Thoracic aorta (tissue), 2 donors: ENCODE data around the gene CARD10. TPM values are rescaled to one million over a fixed set of nuclear protein-coding genes. Genes with fewer than 3 reads are reported as not detected.

ENCODE experiments used
- ATAC-seq: fragments of 150-250 bp; one replicate; pipeline ENCODE4 v1.8.0; 2017; ENCODE audit warnings: low read depth; ENCODE audit not compliant: insufficient number of reproducible peaks, low FRiP score
- DNase-seq: peaks from one replicate; pipeline ENCODE4 v3.0.0-alpha.2; 2020; ENCODE audit warnings: low spot score
- H3K27ac ChIP-seq, 2 donors: fragments of 200-600 bp; sonication (generic); 1 replicate in 1 of 2; 2 replicates in 1 of 2; pipeline ENCODE4 v1.5.1; 2016; ENCODE audit warnings: mild to moderate bottlenecking in 2 of 2, moderate library complexity in 2 of 2
- H3K27me3 ChIP-seq: fragments of 200-600 bp; sonication (generic); replicated peaks from 2 replicates; pipeline ENCODE4 v1.6.0; 2016; ENCODE audit warnings: mild to moderate bottlenecking; ENCODE audit not compliant: insufficient read depth
- H3K36me3 ChIP-seq: fragments of 200-600 bp; sonication (generic); one replicate; pipeline ENCODE4 v1.5.1; 2016
- H3K4me1 ChIP-seq, 2 donors: fragments of 200-600 bp; sonication (generic); 1 replicate in 1 of 2; 2 replicates in 1 of 2; pipeline versions ENCODE4 v1.5.1 to v1.6.0; 2016; ENCODE audit warnings: low read depth in 2 of 2, mild to moderate bottlenecking in 1 of 2; ENCODE audit not compliant: control insufficient read depth in 1 of 2
- H3K4me3 ChIP-seq: fragments of 200-600 bp; sonication (generic); 2 replicates; pipeline ENCODE4 v1.5.1; 2016; ENCODE audit warnings: mild to moderate bottlenecking
- H3K9me3 ChIP-seq: fragments of 200-600 bp; sonication (generic); 2 replicates; pipeline ENCODE4 v1.5.1; 2016
- total RNA-seq, 2 donors: library from RNA; depleted of rRNA; stranded (reverse); fragments of >200 nt; gene quantifications; one replicate each; pipeline versions ENCODE4 v1.1.0 to v1.2.3, GENCODE V29; 2016
- TF ChIP-seq, protein P1 (sequence below): fragments of 200-600 bp; sonication (generic); IDR thresholded peaks from one replicate; pipeline ENCODE4 v1.5.1; 2019; ENCODE audit warnings: antibody characterized with exemption

CARD10 gene
- total RNA-seq, 2 donors from 2014 or later, result 7.2 to 11.0 TPM

DNA sequence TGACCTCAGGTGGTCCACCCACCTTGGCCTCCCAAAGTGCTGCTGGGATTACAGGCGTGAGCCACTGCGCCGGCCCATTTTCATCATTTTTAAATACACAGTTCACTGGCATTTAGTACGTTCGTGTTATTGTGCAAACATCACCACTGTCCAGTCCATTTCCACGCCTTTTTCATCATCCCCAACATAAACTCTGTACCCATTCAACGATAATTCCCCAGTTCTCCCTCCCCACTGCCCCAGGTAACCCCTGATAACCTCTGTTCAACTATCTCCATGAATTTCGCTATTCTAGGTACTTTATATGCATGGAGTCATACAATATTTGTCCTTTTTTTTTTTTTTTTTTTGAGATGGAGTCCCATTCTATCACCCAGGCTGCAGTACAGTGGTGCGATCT, 73.7 kb downstream of the CARD10 start:
- Histone ChIP-seq H3K27me3 (no peaks in the 10 kb centered on the region), H3K9me3 (no peaks in the 10 kb centered on the region), H3K4me3 (no peak overlapping the region), H3K27ac (no peak overlapping the region), H3K36me3 (no peaks in the 10 kb centered on the region), H3K4me1 (no peaks in the 10 kb centered on the region)
- ATAC-seq (no peak), DNase-seq (no peak)
- TF ChIP-seq, protein P1, sequence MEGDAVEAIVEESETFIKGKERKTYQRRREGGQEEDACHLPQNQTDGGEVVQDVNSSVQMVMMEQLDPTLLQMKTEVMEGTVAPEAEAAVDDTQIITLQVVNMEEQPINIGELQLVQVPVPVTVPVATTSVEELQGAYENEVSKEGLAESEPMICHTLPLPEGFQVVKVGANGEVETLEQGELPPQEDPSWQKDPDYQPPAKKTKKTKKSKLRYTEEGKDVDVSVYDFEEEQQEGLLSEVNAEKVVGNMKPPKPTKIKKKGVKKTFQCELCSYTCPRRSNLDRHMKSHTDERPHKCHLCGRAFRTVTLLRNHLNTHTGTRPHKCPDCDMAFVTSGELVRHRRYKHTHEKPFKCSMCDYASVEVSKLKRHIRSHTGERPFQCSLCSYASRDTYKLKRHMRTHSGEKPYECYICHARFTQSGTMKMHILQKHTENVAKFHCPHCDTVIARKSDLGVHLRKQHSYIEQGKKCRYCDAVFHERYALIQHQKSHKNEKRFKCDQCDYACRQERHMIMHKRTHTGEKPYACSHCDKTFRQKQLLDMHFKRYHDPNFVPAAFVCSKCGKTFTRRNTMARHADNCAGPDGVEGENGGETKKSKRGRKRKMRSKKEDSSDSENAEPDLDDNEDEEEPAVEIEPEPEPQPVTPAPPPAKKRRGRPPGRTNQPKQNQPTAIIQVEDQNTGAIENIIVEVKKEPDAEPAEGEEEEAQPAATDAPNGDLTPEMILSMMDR, result no peak

DNA sequence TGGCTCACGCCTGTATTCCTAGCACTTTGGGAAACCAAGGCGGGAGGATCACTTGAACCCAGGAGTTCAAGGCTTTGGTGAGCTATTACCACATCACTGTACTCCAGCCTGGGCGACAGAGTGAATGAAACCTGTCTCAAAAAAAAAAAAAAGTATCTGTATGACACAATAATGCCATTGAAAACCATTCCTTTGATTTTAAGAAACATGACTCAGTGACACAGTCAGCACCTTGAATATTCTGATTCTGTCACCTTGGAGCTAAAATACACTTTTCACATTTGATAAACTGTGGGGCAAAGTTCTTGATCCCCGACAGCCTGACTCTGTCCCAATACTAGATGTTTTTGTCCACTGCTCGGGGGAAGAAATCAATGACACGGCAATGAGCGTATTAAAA, 75.2 kb downstream of the CARD10 start:
- DNase-seq (no peak), ATAC-seq (no peak)
- no peaks in the 10 kb centered on the region for H3K27me3 ChIP-seq
- no peaks in the 10 kb centered on the region for H3K9me3 ChIP-seq
- no peaks in the 10 kb centered on the region for H3K36me3 ChIP-seq
- no peaks in the 10 kb centered on the region for H3K4me1 ChIP-seq
- TF ChIP-seq, protein P1, result no peak
- H3K27ac ChIP-seq, result no peak overlapping the region
- H3K4me3 ChIP-seq, result no peak overlapping the region

GRCh38 chr22:37443086-37443485, 76.1 kb downstream of the CARD10 start:
- H3K36me3 ChIP-seq, result no peaks in the 10 kb centered on the region
- ATAC-seq (no peak), DNase-seq (no peak)
- no peak overlapping the region for H3K27ac ChIP-seq
- TF ChIP-seq, protein P1, result no peak
- no peaks in the 10 kb centered on the region for H3K4me1 ChIP-seq
- H3K27me3 ChIP-seq, result no peaks in the 10 kb centered on the region
- H3K4me3 ChIP-seq, result no peak overlapping the region
- no peaks in the 10 kb centered on the region for H3K9me3 ChIP-seq

GRCh38 chr22:37442537-37442936, 76.7 kb downstream of the CARD10 start:
- no peak overlapping the region for H3K27ac ChIP-seq
- ATAC-seq, result no peak
- no peaks in the 10 kb centered on the region for H3K4me1 ChIP-seq
- no peak for DNase-seq
- TF ChIP-seq, protein P1, result no peak
- no peaks in the 10 kb centered on the region for H3K27me3 ChIP-seq
- H3K4me3 ChIP-seq, result no peak overlapping the region
- H3K36me3 ChIP-seq, result no peaks in the 10 kb centered on the region
- no peaks in the 10 kb centered on the region for H3K9me3 ChIP-seq

DNA sequence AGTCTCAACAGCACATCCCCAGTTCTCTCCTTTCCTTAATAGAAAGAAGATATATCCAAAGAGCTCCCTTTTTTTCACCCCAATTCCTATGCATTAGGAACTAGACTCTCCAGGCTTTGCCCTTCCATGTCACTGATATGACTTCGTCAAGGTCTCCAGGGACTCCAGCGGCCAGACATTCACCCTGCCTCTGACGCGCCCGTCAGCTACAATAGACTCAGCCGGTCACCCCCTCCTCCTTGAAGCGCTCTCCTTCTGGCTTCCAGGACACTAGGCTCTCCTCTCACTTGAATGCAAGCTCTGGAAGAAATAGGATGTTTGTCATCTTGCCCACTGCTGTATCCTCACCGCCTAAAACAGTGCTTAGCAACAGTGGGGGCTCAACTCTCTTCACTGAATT, 77.1 kb downstream of the CARD10 start:
- ATAC-seq (no peak), DNase-seq (no peak)
- no peaks in the 10 kb centered on the region for H3K27me3 ChIP-seq
- no peaks in the 10 kb centered on the region for H3K4me1 ChIP-seq
- no peaks in the 10 kb centered on the region for H3K36me3 ChIP-seq
- H3K9me3 ChIP-seq, result no peaks in the 10 kb centered on the region
- TF ChIP-seq, protein P1, result no peak
- H3K27ac ChIP-seq, result no peak overlapping the region
- no peak overlapping the region for H3K4me3 ChIP-seq
